WTC11 (cell line): Measurements from ENCODE around the gene DHX57. TPM values are rescaled to one million over a fixed set of nuclear protein-coding genes. Genes with fewer than 3 reads are reported as not detected.

Experiments used
- ARID4B ChIP-seq: sonication (generic); formaldehyde crosslinking; IDR thresholded peaks from 2 replicates; pipeline ENCODE4 v1.8.0; 2023; ENCODE audit warnings: missing genetic modification reagents, mild to moderate bottlenecking, borderline replicate concordance
- ATF1 ChIP-seq: sonication (generic); formaldehyde crosslinking; IDR thresholded peaks from 2 replicates; pipeline ENCODE4 v1.8.1; 2023; ENCODE audit warnings: mild to moderate bottlenecking, moderate library complexity, missing genetic modification reagents
- ATF6 ChIP-seq: sonication (generic); formaldehyde crosslinking; IDR thresholded peaks from 2 replicates; pipeline ENCODE4 v1.8.1; 2023; ENCODE audit warnings: mild to moderate bottlenecking, missing genetic modification reagents
- E2F1 ChIP-seq: sonication (generic); formaldehyde crosslinking; IDR thresholded peaks from 2 replicates; pipeline ENCODE4 v1.8.0; 2022; ENCODE audit warnings: mild to moderate bottlenecking, missing genetic modification reagents
- ETV6 ChIP-seq: sonication (generic); formaldehyde crosslinking; IDR thresholded peaks from 2 replicates; pipeline ENCODE4 v1.8.1; 2022; ENCODE audit warnings: mild to moderate bottlenecking, missing genetic modification reagents
- FOXP1 ChIP-seq: sonication (generic); formaldehyde crosslinking; IDR thresholded peaks from 2 replicates; pipeline ENCODE4 v1.8.0; 2022; ENCODE audit warnings: missing genetic modification reagents, mild to moderate bottlenecking, moderate library complexity, borderline replicate concordance
- HMGA2 ChIP-seq: fragments of 250-450 bp; sonication (Bioruptor Pico); IDR thresholded peaks from 2 replicates; pipeline ENCODE4 v1.4.0; 2021; ENCODE audit warnings: mild to moderate bottlenecking, moderate library complexity
- MXD4 ChIP-seq: fragments of 250-450 bp; sonication (Bioruptor Pico); IDR thresholded peaks from 2 replicates; pipeline ENCODE4 v1.8.0; 2021; ENCODE audit warnings: mild to moderate bottlenecking, moderate library complexity, borderline replicate concordance
- MYBL2 ChIP-seq: sonication (generic); formaldehyde crosslinking; IDR thresholded peaks from 2 replicates; pipeline ENCODE4 v1.8.1; 2023; ENCODE audit warnings: mild to moderate bottlenecking, moderate library complexity, missing genetic modification reagents
- NR1H2 ChIP-seq: sonication (generic); formaldehyde crosslinking; IDR thresholded peaks from 2 replicates; pipeline ENCODE4 v1.9.0; 2021; ENCODE audit warnings: mild to moderate bottlenecking, moderate library complexity, missing genetic modification reagents
- OVOL2 ChIP-seq: fragments of 250-450 bp; sonication (Bioruptor Pico); IDR thresholded peaks from 2 replicates; pipeline ENCODE4 v1.9.0; 2021; ENCODE audit warnings: mild to moderate bottlenecking, borderline replicate concordance
- RORB ChIP-seq: fragments of 250-450 bp; sonication (Bioruptor Pico); IDR thresholded peaks from 2 replicates; pipeline ENCODE4 v1.9.0; 2021; ENCODE audit warnings: mild to moderate bottlenecking
- TCF7 ChIP-seq: sonication (generic); formaldehyde crosslinking; IDR thresholded peaks from 2 replicates; pipeline ENCODE4 v1.8.0; 2022; ENCODE audit warnings: mild to moderate bottlenecking, low read depth, missing genetic modification reagents, moderate library complexity
- TEAD1 ChIP-seq: sonication (generic); formaldehyde crosslinking; IDR thresholded peaks from 2 replicates; pipeline ENCODE4 v1.8.0; 2022; ENCODE audit warnings: mild to moderate bottlenecking, missing genetic modification reagents
- TEAD4 ChIP-seq: sonication (generic); formaldehyde crosslinking; IDR thresholded peaks from 2 replicates; pipeline ENCODE4 v1.8.0; 2022; ENCODE audit warnings: mild to moderate bottlenecking, missing genetic modification reagents
- ZBTB43 ChIP-seq: sonication (generic); formaldehyde crosslinking; IDR thresholded peaks from 2 replicates; pipeline ENCODE4 v1.8.1; 2023; ENCODE audit warnings: mild to moderate bottlenecking, missing genetic modification reagents
- ZNF423 ChIP-seq: fragments of 250-450 bp; sonication (Bioruptor Pico); IDR thresholded peaks from 2 replicates; pipeline ENCODE4 v2.1.2; 2022; ENCODE audit warnings: mild to moderate bottlenecking, moderate library complexity
- ZNF512 ChIP-seq: sonication (generic); formaldehyde crosslinking; IDR thresholded peaks from 2 replicates; pipeline ENCODE4 v1.8.1; 2022; ENCODE audit warnings: missing genetic modification reagents, borderline replicate concordance
- total RNA-seq: library from RNA; stranded (reverse); gene quantifications from 3 replicates; pipeline ENCODE4 v1.2.3, GENCODE V29; 2021
- TF ChIP-seq, protein P1 (sequence below): sonication (generic); formaldehyde crosslinking; IDR thresholded peaks from 2 replicates; pipeline ENCODE4 v1.8.1; 2022; ENCODE audit warnings: mild to moderate bottlenecking, missing genetic modification reagents, moderate library complexity, borderline replicate concordance
- TF ChIP-seq, protein P2 (sequence below): fragments of 250-450 bp; sonication (Bioruptor Pico); IDR thresholded peaks from 2 replicates; pipeline ENCODE4 v1.9.0; 2021; ENCODE audit warnings: mild to moderate bottlenecking
- TF ChIP-seq, protein P3 (sequence below): fragments of 200-600 bp; IDR thresholded peaks from 2 replicates; pipeline ENCODE4 v1.8.0; 2022; ENCODE audit warnings: antibody characterized with exemption
- TF ChIP-seq, protein P4 (sequence below): sonication (generic); formaldehyde crosslinking; IDR thresholded peaks from 2 replicates; pipeline ENCODE4 v1.8.1; 2022; ENCODE audit warnings: low read depth, mild to moderate bottlenecking, moderate library complexity, missing genetic modification reagents, borderline replicate concordance

Gene DHX57
- total RNA-seq, 1 experiment from 2014 or later: 30.3 TPM

GRCh38 chr2:38750011-38750890, 125.5 kb downstream of the DHX57 start (continued):
- no peak for TF ChIP-seq ZBTB43 (CRISPR knock-in tag)
- TF ChIP-seq, protein P1, sequence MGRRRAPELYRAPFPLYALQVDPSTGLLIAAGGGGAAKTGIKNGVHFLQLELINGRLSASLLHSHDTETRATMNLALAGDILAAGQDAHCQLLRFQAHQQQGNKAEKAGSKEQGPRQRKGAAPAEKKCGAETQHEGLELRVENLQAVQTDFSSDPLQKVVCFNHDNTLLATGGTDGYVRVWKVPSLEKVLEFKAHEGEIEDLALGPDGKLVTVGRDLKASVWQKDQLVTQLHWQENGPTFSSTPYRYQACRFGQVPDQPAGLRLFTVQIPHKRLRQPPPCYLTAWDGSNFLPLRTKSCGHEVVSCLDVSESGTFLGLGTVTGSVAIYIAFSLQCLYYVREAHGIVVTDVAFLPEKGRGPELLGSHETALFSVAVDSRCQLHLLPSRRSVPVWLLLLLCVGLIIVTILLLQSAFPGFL (CRISPR knock-in tag): no peak
- TF ChIP-seq ZNF512: no peak
- no peak for TF ChIP-seq TCF7
- no peak; the same call in 1 of the 2 replicates for TF ChIP-seq E2F1 (CRISPR knock-in tag)
- TF ChIP-seq ZNF423 (CRISPR knock-in tag): no peak
- TF ChIP-seq, protein P2, sequence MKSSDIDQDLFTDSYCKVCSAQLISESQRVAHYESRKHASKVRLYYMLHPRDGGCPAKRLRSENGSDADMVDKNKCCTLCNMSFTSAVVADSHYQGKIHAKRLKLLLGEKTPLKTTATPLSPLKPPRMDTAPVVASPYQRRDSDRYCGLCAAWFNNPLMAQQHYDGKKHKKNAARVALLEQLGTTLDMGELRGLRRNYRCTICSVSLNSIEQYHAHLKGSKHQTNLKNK (CRISPR knock-in tag): peak; percentile 53; the same call in 1 of the 2 replicates
- TF ChIP-seq, protein P3, sequence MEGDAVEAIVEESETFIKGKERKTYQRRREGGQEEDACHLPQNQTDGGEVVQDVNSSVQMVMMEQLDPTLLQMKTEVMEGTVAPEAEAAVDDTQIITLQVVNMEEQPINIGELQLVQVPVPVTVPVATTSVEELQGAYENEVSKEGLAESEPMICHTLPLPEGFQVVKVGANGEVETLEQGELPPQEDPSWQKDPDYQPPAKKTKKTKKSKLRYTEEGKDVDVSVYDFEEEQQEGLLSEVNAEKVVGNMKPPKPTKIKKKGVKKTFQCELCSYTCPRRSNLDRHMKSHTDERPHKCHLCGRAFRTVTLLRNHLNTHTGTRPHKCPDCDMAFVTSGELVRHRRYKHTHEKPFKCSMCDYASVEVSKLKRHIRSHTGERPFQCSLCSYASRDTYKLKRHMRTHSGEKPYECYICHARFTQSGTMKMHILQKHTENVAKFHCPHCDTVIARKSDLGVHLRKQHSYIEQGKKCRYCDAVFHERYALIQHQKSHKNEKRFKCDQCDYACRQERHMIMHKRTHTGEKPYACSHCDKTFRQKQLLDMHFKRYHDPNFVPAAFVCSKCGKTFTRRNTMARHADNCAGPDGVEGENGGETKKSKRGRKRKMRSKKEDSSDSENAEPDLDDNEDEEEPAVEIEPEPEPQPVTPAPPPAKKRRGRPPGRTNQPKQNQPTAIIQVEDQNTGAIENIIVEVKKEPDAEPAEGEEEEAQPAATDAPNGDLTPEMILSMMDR: no peak
- TF ChIP-seq ARID4B: no peak
- TF ChIP-seq ATF6: no peak
- no peak for TF ChIP-seq ETV6 (CRISPR knock-in tag)
- no peak for TF ChIP-seq MXD4
- no peak for TF ChIP-seq NR1H2
- no peak for TF ChIP-seq ATF1 (CRISPR knock-in tag)
- TF ChIP-seq FOXP1 (CRISPR knock-in tag): no peak
- TF ChIP-seq, protein P4, sequence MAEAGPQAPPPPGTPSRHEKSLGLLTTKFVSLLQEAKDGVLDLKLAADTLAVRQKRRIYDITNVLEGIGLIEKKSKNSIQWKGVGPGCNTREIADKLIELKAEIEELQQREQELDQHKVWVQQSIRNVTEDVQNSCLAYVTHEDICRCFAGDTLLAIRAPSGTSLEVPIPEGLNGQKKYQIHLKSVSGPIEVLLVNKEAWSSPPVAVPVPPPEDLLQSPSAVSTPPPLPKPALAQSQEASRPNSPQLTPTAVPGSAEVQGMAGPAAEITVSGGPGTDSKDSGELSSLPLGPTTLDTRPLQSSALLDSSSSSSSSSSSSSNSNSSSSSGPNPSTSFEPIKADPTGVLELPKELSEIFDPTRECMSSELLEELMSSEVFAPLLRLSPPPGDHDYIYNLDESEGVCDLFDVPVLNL (CRISPR knock-in tag): no peak
- TF ChIP-seq MYBL2 (CRISPR knock-in tag): no peak
- TF ChIP-seq HMGA2: no peak
- 0 out of 2 replicates have a peak, but pooled peaks have one; percentile 31 for TF ChIP-seq RORB (CRISPR knock-in tag)
- TF ChIP-seq OVOL2 (CRISPR knock-in tag): no peak
- TF ChIP-seq TEAD4 (CRISPR knock-in tag): no peak
- no peak for TF ChIP-seq TEAD1 (CRISPR knock-in tag)
